ENCODE data around the gene PIP5K1A.
"Not testable (repeated sequence)": the region's sequence is repeated elsewhere in the genome, so short reads cannot be mapped to it uniquely, and the experiment has no call there.

Gene PIP5K1A

GRCh38 chr1:151197863-151198253 is 494 bp upstream of the PIP5K1A start:
- DNase-seq (ENCODE audit: extremely low spot score) = no peak
- ChIA-PET POLR2A (interaction anchor here (1.4 to 1.9 kb wide), 3 partner anchors 8 to 133 kb away, joined by 3 to 17 read pairs (median 9); partner anchors contain the start of genes PSMD4 and VPS72), CTCF (no interaction called here)
- TF ChIP-seq PKNOX1 (IDR thresholded peaks at IDR 0.05) (peak; percentile 51; the same call in 1 of the 2 replicates), SUZ12 (IDR thresholded peaks at IDR 0.05) (no peak)

- no peak for DNase-seq (ENCODE audit: extremely low spot score)
- ChIA-PET CTCF (interaction anchor here (1.2 kb wide), 1 partner anchor 52 kb away, joined by 3 read pairs; no protein-coding TSS in a partner anchor), POLR2A (interaction anchor here (0.6 to 2.8 kb wide), 6 partner anchors 8 to 81 kb away, joined by 3 to 17 read pairs (median 10); partner anchors contain the start of genes VPS72 and ZNF687)
- TF ChIP-seq CTBP1 (IDR thresholded peaks at IDR 0.05; ENCODE audit: borderline replicate concordance) (no peak), ELF4 (IDR thresholded peaks at IDR 0.05) (no peak), FOXK2 (IDR thresholded peaks at IDR 0.05) (no peak), PKNOX1 (IDR thresholded peaks at IDR 0.05) (no peak), L3MBTL2 (conservative IDR thresholded peaks at IDR 0.05) (no peak), ARNT (IDR thresholded peaks at IDR 0.05) (no peak), HDGF (IDR thresholded peaks at IDR 0.05; ENCODE audit: borderline replicate concordance) (no peak), ZNF384 (IDR thresholded peaks at IDR 0.05) (no peak), FOXA1 (IDR thresholded peaks at IDR 0.05) (no peak), LEF1 (IDR thresholded peaks at IDR 0.05; ENCODE audit: borderline replicate concordance) (no peak), NFRKB (IDR thresholded peaks at IDR 0.05) (no peak), FOXM1 (IDR thresholded peaks at IDR 0.05; ENCODE audit: borderline replicate concordance) (no peak), TARDBP (IDR thresholded peaks at IDR 0.05) (no peak), SUZ12 (IDR thresholded peaks at IDR 0.05) (no peak)
Observed at GRCh38 chr1:151199873-151200581, 1.7 kb downstream of the PIP5K1A start.

GRCh38 chr1:151205381-151205965 is 7.1 kb downstream of the PIP5K1A start:
- POLR2A ChIA-PET; DNase-seq (ENCODE audit: extremely low spot score); CTCF ChIA-PET: not testable (repeated sequence)

GRCh38 chr1:151210830-151211229 is 12.5 kb downstream of the PIP5K1A start:
- no peak for TF ChIP-seq NFRKB (IDR thresholded peaks at IDR 0.05)
- TF ChIP-seq HDGF (IDR thresholded peaks at IDR 0.05; ENCODE audit: borderline replicate concordance) = no peak
- no peak for TF ChIP-seq SP1 (IDR thresholded peaks at IDR 0.05)
- TF ChIP-seq SUZ12 (IDR thresholded peaks at IDR 0.05) = no peak
- no peak for TF ChIP-seq ARNT (IDR thresholded peaks at IDR 0.05)
- TF ChIP-seq FOXA1 (IDR thresholded peaks at IDR 0.05) = no peak
- no peak for TF ChIP-seq FOXK2 (IDR thresholded peaks at IDR 0.05)
- TF ChIP-seq CTBP1 (IDR thresholded peaks at IDR 0.05; ENCODE audit: borderline replicate concordance) = no peak
- TF ChIP-seq L3MBTL2 (conservative IDR thresholded peaks at IDR 0.05) = no peak
- TF ChIP-seq ELF4 (IDR thresholded peaks at IDR 0.05) = no peak
- DNase-seq (ENCODE audit: extremely low spot score) = no peak
- CTCF ChIA-PET = interaction anchor here (0.9 to 1.2 kb wide), 2 partner anchors 41 to 113 kb away, joined by 3 read pairs; no protein-coding TSS in a partner anchor
- POLR2A ChIA-PET = interaction anchor here (1.5 kb wide), 1 partner anchor 21 kb away, joined by 7 read pairs; the partner anchor contains the start of gene VPS72

GRCh38 chr1:151211972-151212705 is 13.8 kb downstream of the PIP5K1A start:
- TF ChIP-seq ZNF384 (IDR thresholded peaks at IDR 0.05) = 0 out of 2 replicates have a peak, but pooled peaks have one; percentile 28
- TF ChIP-seq TARDBP (IDR thresholded peaks at IDR 0.05) = no peak
- CTCF ChIA-PET = interaction anchor here (0.6 to 1.6 kb wide), 4 partner anchors 13 to 101 kb away, joined by 3 to 6 read pairs (median 3); no protein-coding TSS in a partner anchor
- POLR2A ChIA-PET = interaction anchor here (1.1 to 1.5 kb wide), 3 partner anchors 13 to 42 kb away, joined by 3 to 8 read pairs (median 7); partner anchors contain the start of genes PSMD4 and VPS72
- no peak for DNase-seq (ENCODE audit: extremely low spot score)

- ChIA-PET POLR2A (interaction anchor here (0.9 to 1.3 kb wide), 2 partner anchors 10 to 68 kb away, joined by 3 to 4 read pairs; partner anchors contain the start of gene ZNF687), CTCF (interaction anchor here (1.6 kb wide), 1 partner anchor 38 kb away, joined by 6 read pairs; no protein-coding TSS in a partner anchor)
- no peak for TF ChIP-seq CTBP1 (IDR thresholded peaks at IDR 0.05; ENCODE audit: borderline replicate concordance)
- no peak for TF ChIP-seq FOXM1 (IDR thresholded peaks at IDR 0.05; ENCODE audit: borderline replicate concordance)
- TF ChIP-seq SP1 (IDR thresholded peaks at IDR 0.05) = no peak
- no peak for TF ChIP-seq FOXK2 (IDR thresholded peaks at IDR 0.05)
- no peak for TF ChIP-seq ELF4 (IDR thresholded peaks at IDR 0.05)
- no peak for TF ChIP-seq NFRKB (IDR thresholded peaks at IDR 0.05)
- TF ChIP-seq L3MBTL2 (conservative IDR thresholded peaks at IDR 0.05) = no peak
- TF ChIP-seq HDGF (IDR thresholded peaks at IDR 0.05; ENCODE audit: borderline replicate concordance) = no peak
- DNase-seq (ENCODE audit: extremely low spot score) = no peak
Observed at GRCh38 chr1:151213560-151213959, 15.2 kb downstream of the PIP5K1A start.

GRCh38 chr1:151221616-151222015 is 23.3 kb downstream of the PIP5K1A start:
- ChIA-PET CTCF (no interaction called here), POLR2A (no interaction called here)
- DNase-seq (ENCODE audit: extremely low spot score) = no peak
- TF ChIP-seq CTBP1 (IDR thresholded peaks at IDR 0.05; ENCODE audit: borderline replicate concordance) (no peak), BHLHE40 (IDR thresholded peaks at IDR 0.05; ENCODE audit: borderline replicate concordance) (no peak), TARDBP (IDR thresholded peaks at IDR 0.05) (no peak), FOXK2 (IDR thresholded peaks at IDR 0.05) (no peak), FOXM1 (IDR thresholded peaks at IDR 0.05; ENCODE audit: borderline replicate concordance) (no peak), SP1 (IDR thresholded peaks at IDR 0.05) (no peak), FOXA1 (IDR thresholded peaks at IDR 0.05) (no peak), HDGF (IDR thresholded peaks at IDR 0.05; ENCODE audit: borderline replicate concordance) (no peak), ARNT (IDR thresholded peaks at IDR 0.05) (no peak)

All from HEK293T (cell line).